ENCODE data around the gene GCG.

GCG gene

GRCh38 chr2:162152147-162152546 lies at the start of gene GCG:
Gene GCG, minus strand, starts transcription at chr2:162152247. Its CDS starts 3,069 bp downstream, at chr2:162149178.
- DNase-seq = no peak

DNA sequence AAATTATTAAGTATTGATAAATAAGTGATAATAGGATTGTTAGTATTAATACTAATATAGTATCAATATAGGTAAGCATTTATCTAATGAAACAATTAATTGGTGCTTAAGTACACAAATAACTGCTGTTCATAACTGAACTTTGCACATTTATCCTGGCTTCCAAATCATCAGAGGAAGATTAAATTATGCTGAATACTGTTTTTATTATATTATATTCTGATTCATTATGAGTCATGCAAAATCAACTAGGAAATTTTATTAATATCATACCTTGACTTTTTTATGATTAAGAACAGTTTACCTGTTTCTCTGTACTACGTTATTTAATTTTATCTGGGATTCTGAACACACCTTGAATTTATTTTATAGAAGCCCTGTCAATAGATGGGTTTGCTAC lies 48.6 kb upstream of the GCG start:
- no peak for DNase-seq

GRCh38 chr2:162199913-162200312 lies 47.9 kb upstream of the GCG start:
- DNase-seq = no peak

GRCh38 chr2:162198239-162198638 lies 46.2 kb upstream of the GCG start:
- no peak for DNase-seq

GRCh38 chr2:162197069-162197825 lies 45.2 kb upstream of the GCG start:
- DNase-seq = no peak

GRCh38 chr2:162196638-162197037 lies 44.6 kb upstream of the GCG start:
- no peak for DNase-seq

DNA sequence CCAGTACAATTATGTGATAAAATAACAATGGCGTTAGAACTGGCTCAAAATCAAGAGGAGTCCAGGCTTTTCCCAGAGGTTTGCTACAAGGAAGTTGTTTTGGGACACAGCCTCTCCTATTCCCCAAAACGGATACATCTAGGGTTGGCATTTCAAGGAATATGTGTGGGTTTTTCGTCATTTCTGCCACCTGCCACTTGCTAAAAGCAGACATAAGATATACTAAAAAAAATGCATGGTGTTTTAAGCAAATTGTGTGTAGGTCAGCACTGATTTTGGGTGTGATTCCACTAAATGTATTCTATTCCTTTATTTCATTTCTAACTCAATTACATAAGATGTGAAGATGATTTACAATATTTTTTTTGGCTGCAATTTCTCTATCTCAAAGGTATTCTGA lies 36.4 kb upstream of the GCG start:
- DNase-seq = no peak

- no peak for DNase-seq
Measured at GRCh38 chr2:162185541-162186232, 33.6 kb upstream of the GCG start.

DNA sequence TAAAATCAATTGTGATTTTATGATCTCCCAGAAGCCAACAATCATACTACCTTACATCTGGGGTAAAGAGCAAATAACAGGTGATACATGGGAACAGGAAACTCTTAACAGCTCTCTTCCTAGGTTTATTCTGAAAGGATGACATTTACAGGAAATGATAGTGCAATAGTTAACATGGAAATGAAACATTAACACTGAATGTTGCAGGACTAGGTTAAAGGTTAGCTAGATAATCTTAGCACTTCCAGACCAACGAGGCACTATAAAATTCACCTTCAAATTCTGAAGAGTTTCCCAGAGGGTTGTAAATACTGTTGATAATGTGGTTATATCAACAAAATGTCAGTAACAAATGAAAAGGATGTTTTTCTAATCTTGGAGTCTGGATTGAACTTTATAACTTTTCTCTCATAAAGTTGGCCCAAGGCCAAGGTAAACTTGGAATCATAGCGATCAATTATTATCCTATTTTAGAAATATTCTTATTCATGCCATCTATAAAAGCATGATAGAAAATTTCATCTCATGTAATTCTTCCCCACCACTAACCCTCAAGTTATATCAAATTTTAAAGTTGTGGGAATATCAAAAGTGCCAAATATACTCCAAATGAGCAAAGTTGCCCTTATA lies 32.9 kb upstream of the GCG start:
- no peak for DNase-seq

DNA sequence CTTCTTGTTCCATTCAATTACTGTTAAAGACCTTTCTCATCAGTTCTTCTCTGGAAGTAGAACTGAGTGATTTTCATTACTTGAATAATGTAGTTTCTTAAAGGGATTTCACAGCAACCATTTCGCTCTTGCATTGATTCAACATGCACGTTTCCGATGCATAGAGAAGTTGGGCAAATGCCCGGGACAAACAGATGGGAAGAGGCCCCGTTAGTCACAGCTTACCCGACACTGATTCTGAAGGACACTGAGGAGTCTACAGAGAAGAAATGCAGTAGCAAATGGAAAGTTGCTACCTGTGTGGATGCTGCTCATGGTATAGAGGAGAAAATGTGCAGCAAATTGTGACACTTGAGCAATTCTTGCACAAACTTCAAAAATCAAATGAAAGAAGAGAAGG lies 32.3 kb upstream of the GCG start:
- DNase-seq = no peak

- no peak for DNase-seq
Measured at GRCh38 chr2:162182395-162182794, 30.3 kb upstream of the GCG start.

DNA sequence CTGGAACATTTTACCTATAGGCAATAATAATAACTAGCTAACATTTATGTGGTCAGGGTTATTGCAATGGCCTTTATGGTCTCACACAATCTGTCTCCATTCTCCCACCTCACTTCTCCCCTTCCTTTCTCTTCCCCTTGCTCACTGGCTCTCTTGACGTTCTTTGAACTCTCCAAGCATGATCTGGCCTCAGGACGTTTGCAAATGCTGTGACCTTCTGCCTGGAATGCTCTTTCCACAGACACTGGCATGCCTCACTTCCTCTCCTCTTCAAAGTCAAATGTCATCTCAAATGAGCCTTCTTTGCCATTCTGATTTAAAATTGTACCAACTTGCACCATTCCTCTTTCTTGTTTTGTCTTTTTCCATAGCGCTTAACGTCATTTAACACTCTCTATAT lies 25.3 kb upstream of the GCG start:
- DNase-seq = no peak

DNA sequence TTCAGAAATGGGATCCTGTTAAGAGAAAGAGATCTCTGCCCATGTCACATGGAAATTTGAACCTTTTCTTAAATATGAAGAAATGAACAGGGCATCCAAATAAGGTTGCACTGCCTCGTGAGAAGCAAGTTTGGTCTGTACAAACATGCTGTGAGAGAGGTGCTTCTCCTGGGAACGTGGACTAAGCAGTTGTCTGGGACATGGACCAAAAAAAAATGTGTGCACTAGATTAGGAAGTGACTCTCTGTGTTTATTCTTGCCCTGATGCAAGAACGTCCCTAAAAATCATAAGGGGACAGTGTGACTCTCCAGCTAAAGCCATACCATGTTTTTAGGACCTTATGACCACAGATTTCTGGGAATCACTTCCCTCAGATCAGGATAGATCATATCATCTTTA lies 23.7 kb upstream of the GCG start:
- no peak for DNase-seq

DNA sequence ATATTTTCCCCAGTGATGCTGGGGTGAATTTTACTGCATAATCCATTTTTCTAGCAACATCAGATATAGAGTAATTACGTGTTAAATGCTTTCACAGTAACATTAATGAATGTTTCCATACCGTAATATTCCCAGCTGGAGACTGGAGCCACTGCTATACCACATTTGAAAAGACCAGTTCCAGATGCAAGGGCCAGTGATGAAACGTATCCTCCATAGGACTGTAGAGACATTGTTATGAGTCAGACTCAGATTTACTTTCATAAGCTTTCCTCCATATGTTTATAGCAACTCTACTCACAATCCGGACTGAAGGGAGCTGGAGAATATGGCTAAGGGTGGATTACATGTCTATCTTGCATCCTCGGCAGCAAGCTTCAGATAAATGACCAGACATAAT lies 22.7 kb upstream of the GCG start:
- no peak for DNase-seq

- DNase-seq = no peak
Measured at GRCh38 chr2:162172802-162173370, 20.8 kb upstream of the GCG start.

DNA sequence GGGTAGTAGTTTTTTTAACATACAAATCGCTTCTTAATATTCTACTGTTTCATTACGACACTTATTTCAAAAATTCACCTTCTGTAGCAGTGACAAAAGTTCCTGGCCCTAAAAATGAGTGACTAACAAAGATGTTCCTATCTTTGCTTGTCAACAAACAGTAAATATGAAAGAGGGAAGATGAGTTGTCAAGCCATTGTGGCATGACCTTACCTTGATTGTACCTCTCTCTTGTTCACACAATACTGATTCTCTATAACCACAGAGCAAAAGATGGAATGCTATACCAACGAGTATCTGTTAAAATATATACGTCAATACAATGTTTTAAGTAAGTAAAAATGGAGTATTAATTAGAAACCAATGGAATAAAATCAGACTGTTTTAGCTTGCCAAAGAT lies 14.7 kb upstream of the GCG start:
- DNase-seq = no peak

DNA sequence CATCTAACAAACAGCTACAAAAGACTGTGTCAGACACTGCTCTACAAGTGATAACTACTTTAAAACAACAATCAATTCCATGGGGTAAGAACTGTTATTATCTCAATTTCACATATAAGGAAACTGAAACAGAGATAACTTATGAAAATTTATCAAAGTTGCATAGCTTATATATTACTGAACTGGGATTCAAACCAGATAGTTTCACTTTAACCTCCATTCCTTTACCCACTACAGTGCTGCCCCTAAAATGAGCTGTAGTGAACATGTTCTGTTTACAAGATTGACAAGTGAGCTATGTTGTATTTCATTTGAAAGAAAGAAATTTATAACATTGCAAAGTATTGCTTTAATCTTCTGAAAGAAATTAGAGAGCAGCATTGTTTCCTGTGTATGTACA lies 14.1 kb upstream of the GCG start:
- DNase-seq = no peak

GRCh38 chr2:162164802-162165201 lies 12.8 kb upstream of the GCG start:
- DNase-seq = no peak

DNA sequence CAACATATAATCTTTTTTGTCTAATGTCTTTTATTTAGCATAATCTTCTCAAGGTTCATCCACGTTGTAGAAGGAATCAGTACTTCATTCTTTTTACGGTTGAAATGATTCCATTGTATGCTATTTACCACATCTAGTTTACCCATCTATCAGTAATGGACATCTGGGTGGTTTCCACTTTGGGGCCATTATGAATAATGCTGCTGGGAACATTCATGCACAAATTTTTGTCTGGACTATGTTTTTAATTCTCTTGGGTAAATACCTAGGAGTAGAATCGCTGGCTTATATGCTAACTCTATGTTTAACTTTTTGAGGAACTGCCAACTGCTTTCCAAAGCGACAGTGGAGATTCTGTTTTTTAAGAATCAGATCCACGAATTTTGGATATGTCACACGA lies 7.4 kb upstream of the GCG start:
- no peak for DNase-seq

- no peak for DNase-seq
Measured at GRCh38 chr2:162156149-162156548, 4.1 kb upstream of the GCG start.

GRCh38 chr2:162155093-162155492 lies 3.0 kb upstream of the GCG start:
- no peak for DNase-seq

DNA sequence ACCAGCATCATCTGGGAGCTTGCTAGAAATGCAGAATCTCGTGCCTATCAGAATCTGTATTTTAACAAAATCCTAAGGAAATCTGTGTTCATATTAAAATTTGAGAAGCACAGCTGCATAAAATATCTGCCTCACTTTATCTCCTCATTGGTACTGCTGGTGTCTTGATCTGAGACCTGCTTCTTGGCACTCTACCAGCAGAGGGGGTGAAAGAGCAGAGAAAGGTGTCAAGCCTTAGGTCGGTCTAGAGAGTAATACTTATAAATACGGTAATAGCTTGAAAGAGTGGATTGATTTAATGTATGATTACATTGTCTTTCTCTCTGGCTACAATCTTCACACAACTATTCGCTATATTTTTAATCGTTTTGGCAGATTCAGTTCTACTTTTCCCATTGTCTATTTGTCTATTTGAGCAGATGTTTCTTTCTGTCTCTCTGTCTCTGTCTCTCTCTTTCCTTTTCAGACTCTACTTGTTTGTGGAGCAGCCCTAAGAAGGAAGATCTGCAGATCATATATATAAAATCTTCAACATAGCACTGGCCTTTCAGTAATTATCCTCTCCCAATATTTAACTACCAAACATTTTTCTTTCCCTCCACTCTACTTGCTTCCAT lies 1.7 kb upstream of the GCG start:
- peak; percentile 55 for DNase-seq

DNA sequence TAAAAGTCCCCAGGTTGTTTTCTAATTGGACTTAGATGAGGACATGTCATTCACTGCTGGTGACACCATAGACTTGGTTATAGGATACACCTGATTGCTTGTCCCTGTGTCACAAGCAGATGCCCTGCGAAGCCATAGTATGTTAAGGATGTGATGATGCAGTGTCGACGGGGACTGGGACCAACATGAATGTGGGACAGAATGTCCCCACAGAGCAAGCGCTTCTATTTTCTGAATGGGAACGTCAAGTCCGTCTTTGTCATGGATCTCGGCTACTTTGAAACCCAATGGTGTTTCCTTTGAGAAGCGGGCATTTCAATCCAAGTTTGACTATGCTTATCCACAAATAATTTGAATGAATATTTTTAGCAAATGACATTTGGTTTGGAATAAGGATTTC lies 2.1 kb downstream of the GCG start:
- DNase-seq = no peak

- no peak for DNase-seq
Measured at GRCh38 chr2:162149466-162149865, 2.6 kb downstream of the GCG start.
